ENCODE data around the gene AKTIP. TPM values are rescaled to one million over a fixed set of nuclear protein-coding genes. Genes with fewer than 3 reads are reported as not detected.
"Not testable (repeated sequence)": the region's sequence is repeated elsewhere in the genome, so short reads cannot be mapped to it uniquely, and the experiment has no call there.

Gene AKTIP
- total RNA-seq, 1 experiment from 2014 or later, result 13.2 TPM

DNA sequence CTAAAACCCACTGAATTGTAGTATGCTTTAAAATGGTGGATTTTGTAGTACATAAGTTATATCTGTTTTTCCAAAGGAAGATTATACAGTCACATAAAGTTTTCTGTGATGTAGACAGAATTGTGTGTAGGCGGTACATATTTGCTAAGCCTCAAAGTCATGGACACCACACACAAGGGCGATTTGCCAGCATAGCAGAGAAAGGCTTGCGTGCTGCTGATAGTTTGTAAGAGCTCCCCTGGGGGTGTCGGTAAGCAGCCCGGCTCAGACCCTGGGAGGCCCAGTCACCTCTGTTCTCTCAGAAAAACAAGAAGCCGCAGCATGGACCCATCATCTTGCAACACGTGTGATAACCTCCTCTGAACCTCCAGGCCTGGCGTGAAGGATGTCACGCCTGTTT, 38.3 kb upstream of the AKTIP start:
- H3K27ac ChIP-seq (ENCODE audit: low read length), result no peak overlapping the region
- BruUV-seq (replicated peaks), result no TSS peak
- H3K4me1 ChIP-seq (ENCODE audit: insufficient read depth, low read length), result no peaks in the 10 kb centered on the region
- no peaks in the 10 kb centered on the region for H3K27me3 ChIP-seq (ENCODE audit: low read length)
- H3K9ac ChIP-seq (ENCODE audit: low read length), result no peak overlapping the region
- intact Hi-C loops (cut with micrococcal nuclease), result no loop called here
- no peak overlapping the region for H2AFZ ChIP-seq (ENCODE audit: low read length)
- no peaks in the 10 kb centered on the region for H3K9me2 ChIP-seq (replicated peaks; ENCODE audit: low read length)
- H4K20me1 ChIP-seq (ENCODE audit: low read length), result no peaks in the 10 kb centered on the region
- TF ChIP-seq EZH2phosphoT487 (IDR thresholded peaks at IDR 0.05; ENCODE audit: borderline replicate concordance, low read length) (no peak), EZH2 (IDR thresholded peaks at IDR 0.05; ENCODE audit: low read length, unreplicated experiment) (no peak)
- TF ChIP-seq, protein P1, sequence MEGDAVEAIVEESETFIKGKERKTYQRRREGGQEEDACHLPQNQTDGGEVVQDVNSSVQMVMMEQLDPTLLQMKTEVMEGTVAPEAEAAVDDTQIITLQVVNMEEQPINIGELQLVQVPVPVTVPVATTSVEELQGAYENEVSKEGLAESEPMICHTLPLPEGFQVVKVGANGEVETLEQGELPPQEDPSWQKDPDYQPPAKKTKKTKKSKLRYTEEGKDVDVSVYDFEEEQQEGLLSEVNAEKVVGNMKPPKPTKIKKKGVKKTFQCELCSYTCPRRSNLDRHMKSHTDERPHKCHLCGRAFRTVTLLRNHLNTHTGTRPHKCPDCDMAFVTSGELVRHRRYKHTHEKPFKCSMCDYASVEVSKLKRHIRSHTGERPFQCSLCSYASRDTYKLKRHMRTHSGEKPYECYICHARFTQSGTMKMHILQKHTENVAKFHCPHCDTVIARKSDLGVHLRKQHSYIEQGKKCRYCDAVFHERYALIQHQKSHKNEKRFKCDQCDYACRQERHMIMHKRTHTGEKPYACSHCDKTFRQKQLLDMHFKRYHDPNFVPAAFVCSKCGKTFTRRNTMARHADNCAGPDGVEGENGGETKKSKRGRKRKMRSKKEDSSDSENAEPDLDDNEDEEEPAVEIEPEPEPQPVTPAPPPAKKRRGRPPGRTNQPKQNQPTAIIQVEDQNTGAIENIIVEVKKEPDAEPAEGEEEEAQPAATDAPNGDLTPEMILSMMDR (conservative IDR thresholded peaks at IDR 0.05; ENCODE audit: low read depth, low read length), result no peak
- no peaks in the 10 kb centered on the region for H3K9me3 ChIP-seq (ENCODE audit: low read length)
- DNase-seq (no peak), ATAC-seq (no peak)
- POLR2A ChIA-PET (ENCODE audit: unreplicated experiment), result no interaction called here
- H3K4me3 ChIP-seq (ENCODE audit: low read length), result no peak overlapping the region
- CTCF ChIA-PET, result no interaction called here
- no peaks in the 10 kb centered on the region for H3K36me3 ChIP-seq (ENCODE audit: low read depth, low read length)
- H3K4me2 ChIP-seq (ENCODE audit: low read length), result no peak overlapping the region
- H3F3A ChIP-seq (ENCODE audit: low read length, unreplicated experiment), result no peaks in the 10 kb centered on the region
- no peaks in the 10 kb centered on the region for H3K79me2 ChIP-seq (ENCODE audit: low read length)

DNA sequence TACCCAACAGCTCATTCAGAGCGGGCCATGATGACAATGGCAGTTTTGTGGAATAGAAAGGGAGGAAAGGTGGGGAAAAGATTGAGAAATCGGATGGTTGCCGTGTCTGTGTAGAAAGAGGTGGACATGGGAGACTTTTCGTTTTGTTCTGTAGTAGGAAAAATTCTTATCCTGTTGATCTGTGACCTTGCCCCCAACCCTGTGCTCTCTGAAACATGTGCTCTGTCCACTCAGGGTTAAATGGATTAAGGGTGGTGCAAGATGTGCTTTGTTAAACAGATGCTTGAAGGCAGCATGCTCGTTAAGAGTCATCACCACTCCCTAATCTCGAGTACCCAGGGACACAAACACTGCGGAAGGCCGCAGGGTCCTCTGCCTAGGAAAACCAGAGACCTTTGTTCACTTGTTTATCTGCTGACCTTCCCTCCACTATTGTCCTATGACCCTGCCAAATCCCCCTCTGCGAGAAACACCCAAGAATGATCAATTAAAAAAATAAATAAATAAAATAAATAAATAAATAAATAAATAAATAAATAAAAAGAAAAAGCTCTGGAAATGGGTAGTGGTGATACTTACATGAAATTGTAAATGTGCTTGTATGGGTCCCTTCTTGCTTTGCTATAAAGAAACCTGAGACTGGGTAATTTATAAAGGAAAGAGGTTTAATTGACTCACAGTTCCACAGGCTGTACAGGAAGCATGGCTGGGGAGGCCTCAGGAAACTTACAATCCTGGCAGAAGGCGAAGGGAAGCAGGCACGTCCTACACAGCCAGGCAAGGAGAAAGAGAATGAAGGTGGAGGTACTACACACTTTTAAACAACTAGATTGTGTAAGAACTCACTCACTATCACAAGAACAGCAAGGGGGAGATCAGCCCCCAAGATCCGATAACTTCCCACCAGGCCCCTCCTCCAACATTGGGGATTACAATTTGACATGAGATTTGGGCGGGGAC, 37.0 kb upstream of the AKTIP start:
- intact Hi-C loops (cut with micrococcal nuclease), result not testable (repeated sequence)

DNA sequence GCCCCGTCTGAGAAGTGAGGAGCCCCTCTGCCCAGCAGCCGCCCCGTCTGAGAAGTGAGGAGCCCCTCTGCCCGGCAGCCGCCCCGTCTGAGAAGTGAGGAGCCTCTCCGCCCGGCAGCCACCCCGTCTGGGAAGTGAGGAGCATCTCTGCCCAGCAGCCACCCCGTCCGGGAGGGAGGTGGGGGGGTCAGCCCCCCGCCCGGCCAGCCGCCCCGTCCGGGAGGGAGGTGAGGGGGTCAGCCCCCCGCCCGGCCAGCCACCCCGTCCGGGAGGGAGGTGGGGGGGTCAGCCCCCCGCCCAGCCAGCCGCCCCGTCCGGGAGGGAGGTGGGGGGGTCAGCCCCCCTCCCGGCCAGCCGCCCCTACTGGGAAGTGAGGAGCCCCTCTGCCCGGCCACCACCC, 36.3 kb upstream of the AKTIP start:
- H3F3A ChIP-seq (ENCODE audit: low read length, unreplicated experiment); H3K4me1 ChIP-seq (ENCODE audit: insufficient read depth, low read length); H3K9me2 ChIP-seq (replicated peaks; ENCODE audit: low read length); H3K27me3 ChIP-seq (ENCODE audit: low read length); H4K20me1 ChIP-seq (ENCODE audit: low read length); H3K4me2 ChIP-seq (ENCODE audit: low read length); H2AFZ ChIP-seq (ENCODE audit: low read length); CTCF ChIA-PET; H3K9me3 ChIP-seq (ENCODE audit: low read length); POLR2A ChIA-PET (ENCODE audit: unreplicated experiment); H3K27ac ChIP-seq (ENCODE audit: low read length); H3K9ac ChIP-seq (ENCODE audit: low read length); intact Hi-C loops (cut with micrococcal nuclease); DNase-seq; H3K36me3 ChIP-seq (ENCODE audit: low read depth, low read length); H3K4me3 ChIP-seq (ENCODE audit: low read length); H3K79me2 ChIP-seq (ENCODE audit: low read length); ATAC-seq; BruUV-seq (replicated peaks): not testable (repeated sequence)

More for the DNA sequence above, 37.0 kb upstream of the AKTIP start:
- H2AFZ ChIP-seq (ENCODE audit: low read length); H3K9me3 ChIP-seq (ENCODE audit: low read length); H3K27ac ChIP-seq (ENCODE audit: low read length); POLR2A ChIA-PET (ENCODE audit: unreplicated experiment); H3F3A ChIP-seq (ENCODE audit: low read length, unreplicated experiment); H3K4me1 ChIP-seq (ENCODE audit: insufficient read depth, low read length); CTCF ChIA-PET; H3K9ac ChIP-seq (ENCODE audit: low read length); DNase-seq; H3K4me2 ChIP-seq (ENCODE audit: low read length); H3K9me2 ChIP-seq (replicated peaks; ENCODE audit: low read length); BruUV-seq (replicated peaks); H3K27me3 ChIP-seq (ENCODE audit: low read length); H3K4me3 ChIP-seq (ENCODE audit: low read length); H4K20me1 ChIP-seq (ENCODE audit: low read length); H3K79me2 ChIP-seq (ENCODE audit: low read length); H3K36me3 ChIP-seq (ENCODE audit: low read depth, low read length); ATAC-seq: not testable (repeated sequence)
